Measurements from ENCODE around the gene TGFBR1. TPM values are rescaled to one million over a fixed set of nuclear protein-coding genes. Genes with fewer than 3 reads are reported as not detected.
A peak's percentile ranks its signal among the peaks of the same experiment; 100 is the strongest.

Gene TGFBR1
- total RNA-seq, 2 donors from 2014 or later: 10.5 to 18.7 TPM

DNA sequence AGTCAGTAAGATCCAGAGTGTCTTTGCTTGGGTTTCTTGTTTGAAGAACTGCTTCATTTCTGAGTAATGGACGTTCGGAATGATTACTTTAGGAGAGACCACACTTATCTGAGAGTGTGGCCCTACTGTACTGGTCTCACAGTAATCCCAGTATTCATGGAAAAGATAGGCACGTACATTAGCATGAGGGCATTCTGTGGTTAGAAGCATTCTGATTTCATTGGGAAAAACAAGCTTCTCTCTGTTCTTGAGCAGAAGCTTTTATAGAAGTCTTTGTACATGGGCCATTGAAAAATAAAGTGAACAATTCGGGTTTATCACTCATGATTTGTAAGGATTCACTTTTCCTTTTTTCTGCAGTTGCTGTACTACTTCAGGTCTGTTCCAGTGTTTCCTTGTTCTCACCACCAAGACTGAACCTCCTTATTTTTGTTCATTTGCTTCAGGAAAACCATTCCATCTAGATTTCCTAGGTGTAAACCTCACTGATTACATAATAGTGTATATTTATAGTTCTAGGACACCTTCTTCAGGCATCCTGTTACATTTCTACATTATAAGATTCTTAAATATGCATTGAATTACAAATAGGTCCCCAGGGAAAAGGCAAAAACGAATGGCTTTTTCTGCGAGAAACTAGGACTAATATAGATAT, 10.1 kb downstream of the TGFBR1 start:
- no peaks in the 10 kb centered on the region for H3K9me3 ChIP-seq
- 68 to 70% methylated on average over 6 of the region's 6 CpGs for WGBS, 2 donors
- DNase-seq (no peak), ATAC-seq (no peak)
- no peaks in the 10 kb centered on the region for H3K36me3 ChIP-seq (replicated peaks in 1 of 2; ENCODE audit: insufficient read depth in 1 of 2, low read depth in 2 of 2)
- peaks cover 15% of the 10 kb centered on the region for H3K4me1 ChIP-seq
- no peak overlapping the region for H3K4me3 ChIP-seq
- no peaks in the 10 kb centered on the region for H3K27me3 ChIP-seq
- TF ChIP-seq, protein P1, sequence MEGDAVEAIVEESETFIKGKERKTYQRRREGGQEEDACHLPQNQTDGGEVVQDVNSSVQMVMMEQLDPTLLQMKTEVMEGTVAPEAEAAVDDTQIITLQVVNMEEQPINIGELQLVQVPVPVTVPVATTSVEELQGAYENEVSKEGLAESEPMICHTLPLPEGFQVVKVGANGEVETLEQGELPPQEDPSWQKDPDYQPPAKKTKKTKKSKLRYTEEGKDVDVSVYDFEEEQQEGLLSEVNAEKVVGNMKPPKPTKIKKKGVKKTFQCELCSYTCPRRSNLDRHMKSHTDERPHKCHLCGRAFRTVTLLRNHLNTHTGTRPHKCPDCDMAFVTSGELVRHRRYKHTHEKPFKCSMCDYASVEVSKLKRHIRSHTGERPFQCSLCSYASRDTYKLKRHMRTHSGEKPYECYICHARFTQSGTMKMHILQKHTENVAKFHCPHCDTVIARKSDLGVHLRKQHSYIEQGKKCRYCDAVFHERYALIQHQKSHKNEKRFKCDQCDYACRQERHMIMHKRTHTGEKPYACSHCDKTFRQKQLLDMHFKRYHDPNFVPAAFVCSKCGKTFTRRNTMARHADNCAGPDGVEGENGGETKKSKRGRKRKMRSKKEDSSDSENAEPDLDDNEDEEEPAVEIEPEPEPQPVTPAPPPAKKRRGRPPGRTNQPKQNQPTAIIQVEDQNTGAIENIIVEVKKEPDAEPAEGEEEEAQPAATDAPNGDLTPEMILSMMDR (IDR thresholded peaks at IDR 0.05): no peak
- TF ChIP-seq POLR2A (IDR thresholded peaks at IDR 0.05): no peak
- H3K27ac ChIP-seq: no peak overlapping the region
- intact Hi-C loops (cut with DNase I): no loop called here

DNA sequence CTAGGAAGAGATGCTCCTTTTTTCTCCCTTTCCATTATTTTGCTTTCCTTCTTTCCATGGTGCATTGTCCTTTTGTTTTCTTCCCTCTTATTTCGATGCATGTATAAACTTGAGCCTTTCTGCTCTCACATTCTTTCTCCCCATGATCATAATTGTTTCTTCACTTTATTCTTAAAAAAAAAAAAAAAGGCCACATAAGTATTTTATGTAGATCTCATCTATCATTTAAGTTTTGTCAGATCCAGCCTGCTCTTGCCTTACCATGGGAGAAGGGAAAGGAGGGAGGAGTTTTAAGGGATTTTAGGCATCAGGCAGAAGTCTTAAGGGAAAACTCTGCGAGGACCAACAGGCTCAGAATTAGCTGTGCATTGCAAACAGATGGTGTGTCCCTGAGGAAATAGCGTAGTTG, 11.1 kb downstream of the TGFBR1 start:
- H3K27me3 ChIP-seq: no peaks in the 10 kb centered on the region
- DNase-seq (no peak), ATAC-seq (no peak)
- H3K36me3 ChIP-seq (replicated peaks in 1 of 2; ENCODE audit: insufficient read depth in 1 of 2, low read depth in 2 of 2): no peaks in the 10 kb centered on the region
- no peak for TF ChIP-seq POLR2A (IDR thresholded peaks at IDR 0.05)
- TF ChIP-seq, protein P1 (IDR thresholded peaks at IDR 0.05): no peak
- intact Hi-C loops (cut with DNase I): no loop called here
- no peak overlapping the region for H3K4me3 ChIP-seq
- H3K9me3 ChIP-seq: no peaks in the 10 kb centered on the region
- WGBS, 2 donors: 75 to 76% methylated on average over 3 of the region's 3 CpGs
- H3K4me1 ChIP-seq: peaks cover 15% of the 10 kb centered on the region
- H3K27ac ChIP-seq: no peak overlapping the region

DNA sequence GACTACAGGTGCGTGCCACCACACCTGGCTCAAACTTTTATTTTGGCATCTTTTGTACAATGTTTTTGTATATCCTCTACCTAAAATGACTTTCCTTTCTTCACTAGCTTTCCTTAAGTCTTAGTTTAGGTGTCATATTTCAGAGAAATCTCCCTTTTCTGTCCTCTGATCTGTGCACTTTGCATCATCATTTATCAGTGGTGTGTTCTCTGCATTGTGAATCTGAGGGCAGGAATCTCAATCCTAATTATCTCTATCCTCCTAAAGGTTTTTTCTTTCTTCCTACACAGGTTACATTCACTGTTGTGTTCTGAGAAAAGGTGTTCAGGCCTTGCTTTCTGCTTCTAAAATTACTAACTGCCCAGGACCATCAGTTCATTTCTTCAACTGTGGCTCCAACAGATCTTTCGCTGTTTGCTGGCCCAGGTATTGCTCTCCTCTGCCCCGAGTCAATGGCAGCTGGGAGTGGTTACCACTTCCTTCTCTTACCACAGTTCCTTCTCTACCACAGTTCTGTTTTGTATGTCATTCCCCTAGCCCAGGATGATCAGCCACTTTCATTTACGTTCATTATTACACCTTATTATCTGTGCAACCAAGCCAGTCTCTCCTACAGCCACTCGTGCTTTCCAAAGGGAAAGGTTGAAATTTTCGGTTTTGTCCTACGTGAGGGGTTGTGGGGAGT, 14.0 kb downstream of the TGFBR1 start:
- Histone ChIP-seq H3K4me1 (peaks cover 11% of the 10 kb centered on the region), H3K27ac (no peak overlapping the region), H3K9me3 (no peaks in the 10 kb centered on the region), H3K27me3 (no peaks in the 10 kb centered on the region), H3K4me3 (no peak overlapping the region), H3K36me3 (replicated peaks in 1 of 2; ENCODE audit: insufficient read depth in 1 of 2, low read depth in 2 of 2) (no peaks in the 10 kb centered on the region)
- DNase-seq (peak in 1 of 4 donors; percentile 13), ATAC-seq (no peak)
- 70 to 93% methylated on average over 7 of the region's 7 CpGs for WGBS, 2 donors
- TF ChIP-seq, protein P1 (IDR thresholded peaks at IDR 0.05): no peak
- TF ChIP-seq POLR2A (IDR thresholded peaks at IDR 0.05): no peak
- intact Hi-C loops (cut with DNase I): no loop called here

DNA sequence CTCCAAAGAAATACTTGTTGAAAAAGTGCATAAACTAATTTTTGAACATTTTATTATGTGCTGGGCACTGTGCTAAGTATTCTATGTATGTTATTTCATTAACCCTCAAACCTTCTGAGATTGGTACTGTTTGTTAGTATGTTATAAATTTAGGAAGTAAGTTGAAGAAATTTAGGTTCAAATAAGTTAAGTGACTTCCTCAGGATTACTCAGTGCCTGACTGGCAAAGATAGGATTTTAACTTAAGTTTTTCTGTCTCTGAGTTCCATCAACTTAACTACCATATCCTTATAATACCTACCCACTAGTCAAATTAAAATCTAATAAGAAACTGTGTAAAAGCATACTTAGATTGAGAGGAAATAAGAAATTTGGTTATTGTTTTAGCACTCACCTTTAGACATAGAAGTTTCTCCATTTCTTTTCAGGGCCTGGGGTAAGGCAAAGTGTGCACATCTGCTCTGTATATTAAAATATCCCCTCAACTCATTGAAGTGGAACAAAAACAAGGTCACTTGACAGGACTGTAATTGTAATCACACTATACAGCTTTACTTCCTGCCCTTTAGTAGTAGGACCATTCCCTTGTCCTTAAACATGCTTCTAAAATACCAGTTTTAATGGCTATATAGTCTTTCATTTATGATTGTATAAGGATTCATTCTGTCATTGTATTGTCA, 15.2 kb downstream of the TGFBR1 start:
- H3K27ac ChIP-seq: no peak overlapping the region
- ATAC-seq (no peak), DNase-seq (no peak)
- H3K27me3 ChIP-seq: no peaks in the 10 kb centered on the region
- TF ChIP-seq, protein P1 (IDR thresholded peaks at IDR 0.05): no peak
- no peak for TF ChIP-seq POLR2A (IDR thresholded peaks at IDR 0.05)
- H3K4me3 ChIP-seq: no peak overlapping the region
- no peaks in the 10 kb centered on the region for H3K9me3 ChIP-seq
- intact Hi-C loops (cut with DNase I): no loop called here
- H3K4me1 ChIP-seq: no peaks in the 10 kb centered on the region
- no peaks in the 10 kb centered on the region for H3K36me3 ChIP-seq (replicated peaks in 1 of 2; ENCODE audit: insufficient read depth in 1 of 2, low read depth in 2 of 2)

Measured in body of pancreas (tissue), 4 donors.